GM18502 (cell line): ENCODE results near the gene LUZP2.
A peak's percentile ranks its signal among the peaks of the same experiment; 100 is the strongest.

ENCODE experiments used
- ATAC-seq: cut with Tn5 transposase; IDR thresholded peaks from one replicate; pipeline ENCODE4 v1.9.1; 2021; ENCODE audit warnings: mild to moderate bottlenecking; ENCODE audit not compliant: unreplicated experiment, poor library complexity

LUZP2 gene

DNA sequence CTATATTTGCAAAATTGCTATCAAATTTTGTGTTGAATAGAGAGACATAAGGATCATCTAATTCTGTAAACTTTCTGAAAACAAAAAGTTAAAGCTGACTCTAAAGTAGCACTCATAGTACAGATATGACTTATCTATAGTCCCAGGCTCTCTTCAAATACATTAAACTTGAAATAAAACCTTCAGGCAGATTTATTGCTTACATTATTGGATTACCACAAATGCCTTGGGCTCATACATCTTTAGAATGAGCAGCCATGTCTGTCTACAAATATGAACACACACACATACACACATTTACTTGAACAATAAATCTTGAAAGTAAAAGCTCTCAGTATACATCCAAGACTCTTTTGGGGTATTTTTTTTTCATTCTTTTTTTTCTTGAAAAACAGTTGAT lies 207.9 kb downstream of the LUZP2 start:
- no peak for ATAC-seq

DNA sequence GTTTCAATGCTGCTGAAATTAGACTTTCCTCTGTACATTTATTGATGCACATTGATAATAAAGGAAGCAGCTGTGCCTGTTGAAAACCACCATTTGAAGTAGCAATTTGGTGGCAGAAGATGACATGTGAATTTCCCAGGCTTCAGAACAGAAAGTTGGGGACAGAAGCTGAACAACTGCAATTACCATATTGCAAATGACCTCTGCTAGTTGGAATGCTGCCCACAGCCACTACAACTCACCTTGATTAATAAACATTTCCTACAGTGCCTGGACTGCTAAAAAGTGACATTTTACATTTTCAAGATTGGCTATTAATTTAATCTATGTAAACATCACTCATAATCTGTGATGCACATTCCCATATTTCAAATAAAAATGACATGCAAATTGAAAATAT lies 208.6 kb downstream of the LUZP2 start:
- no peak for ATAC-seq

DNA sequence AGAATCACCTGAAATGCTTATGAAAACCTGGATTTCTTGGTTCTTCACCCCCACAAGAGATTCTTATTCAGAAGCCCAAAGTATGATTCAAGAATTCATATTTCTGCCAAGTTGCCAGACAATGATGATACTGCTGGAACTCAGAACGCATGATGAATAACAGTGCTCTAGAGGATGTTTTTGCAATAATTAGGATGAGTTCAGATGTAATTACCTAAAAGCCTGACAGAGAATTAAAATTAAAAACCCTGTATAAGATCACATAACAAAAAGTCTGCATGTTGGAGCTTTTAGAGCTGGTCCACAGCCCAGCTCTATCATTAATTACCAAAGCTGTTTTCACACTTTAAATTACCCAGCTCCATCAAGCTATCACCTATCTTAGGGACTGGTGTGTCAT lies 211.8 kb downstream of the LUZP2 start:
- no peak for ATAC-seq

DNA sequence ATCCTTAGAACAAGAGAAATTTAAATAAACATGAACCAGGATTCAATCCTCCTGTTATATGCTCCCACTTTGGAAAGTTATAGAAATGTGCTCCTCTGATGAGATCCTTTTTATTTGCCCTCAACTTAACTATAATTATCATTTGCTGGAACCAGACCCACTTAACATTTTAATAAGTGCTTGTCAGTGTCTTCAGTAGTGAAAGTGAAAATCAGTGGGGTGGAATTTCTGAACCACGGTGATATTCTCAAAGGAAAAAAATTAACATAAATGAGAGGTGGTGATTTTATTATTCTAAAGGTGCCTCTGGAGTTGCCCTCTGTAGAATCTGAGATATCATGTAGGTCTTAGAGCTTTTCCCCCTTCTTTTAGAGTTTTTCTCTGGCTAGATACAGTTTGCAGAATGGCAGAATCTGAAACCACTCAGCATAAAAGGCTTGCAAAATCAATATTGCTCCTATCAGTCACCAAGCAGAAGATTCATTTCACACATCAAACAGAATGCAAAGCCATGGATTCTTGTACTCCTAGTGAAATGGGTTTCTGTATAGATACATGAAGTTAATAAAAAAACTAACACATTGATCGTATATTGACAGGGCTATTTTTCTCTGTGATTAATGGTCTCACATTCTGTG lies 213.2 kb downstream of the LUZP2 start:
- no peak for ATAC-seq

DNA sequence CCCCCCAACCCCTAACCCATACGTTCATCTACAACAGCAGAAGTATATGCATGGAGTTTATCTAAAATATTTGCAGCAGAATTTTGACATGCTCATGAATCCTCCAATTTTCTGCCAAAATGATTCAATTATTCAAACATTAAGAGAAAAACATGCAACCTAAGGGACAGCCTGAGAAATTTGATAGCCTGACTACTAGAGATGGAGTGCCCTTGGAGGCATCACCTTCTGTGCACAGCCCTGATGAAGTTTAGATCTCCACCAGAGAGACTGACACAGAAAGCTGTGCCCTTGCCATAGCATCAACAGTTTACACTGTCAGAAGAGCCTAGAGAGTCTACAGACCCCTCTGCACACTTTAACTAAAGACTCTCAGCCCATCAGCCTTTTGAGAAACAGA lies 217.7 kb downstream of the LUZP2 start:
- ATAC-seq = no peak

DNA sequence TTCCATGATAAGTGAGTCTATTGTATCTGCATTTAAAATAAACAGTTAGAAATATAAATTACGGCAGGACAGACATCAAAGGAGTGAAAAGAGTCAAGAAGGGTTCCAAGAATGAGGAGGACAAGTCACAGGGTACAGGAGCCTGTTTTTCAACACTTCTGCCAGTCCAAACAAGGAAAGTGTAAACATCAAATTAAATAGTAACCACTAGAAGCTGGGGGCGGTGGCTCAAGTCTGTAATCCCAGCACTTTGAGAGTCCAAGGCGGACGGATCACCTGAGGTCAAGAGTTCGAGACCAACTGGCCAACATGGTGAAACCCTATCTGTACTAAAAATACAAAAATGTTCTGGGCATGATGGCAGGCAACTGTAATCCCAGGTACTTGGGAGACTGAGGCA lies 219.6 kb downstream of the LUZP2 start:
- no peak for ATAC-seq

DNA sequence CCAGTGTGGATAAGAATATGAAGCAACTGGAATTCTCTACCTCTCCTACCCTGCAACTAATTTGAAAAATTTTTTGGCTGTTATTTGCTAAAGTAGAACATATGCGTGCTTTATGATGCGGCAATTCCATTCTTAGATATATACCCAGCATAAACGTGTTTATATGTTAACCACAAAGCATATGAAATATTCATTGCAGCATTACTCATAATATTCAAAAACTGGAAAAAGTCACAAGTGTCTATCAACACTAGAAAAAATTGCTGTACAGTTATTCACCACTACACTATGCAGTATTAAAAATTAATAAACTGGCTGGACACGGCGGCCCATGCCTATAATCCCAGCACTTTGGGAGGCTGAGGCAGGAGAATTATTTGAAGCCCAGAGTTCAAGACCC lies 226.4 kb downstream of the LUZP2 start:
- no peak for ATAC-seq

DNA sequence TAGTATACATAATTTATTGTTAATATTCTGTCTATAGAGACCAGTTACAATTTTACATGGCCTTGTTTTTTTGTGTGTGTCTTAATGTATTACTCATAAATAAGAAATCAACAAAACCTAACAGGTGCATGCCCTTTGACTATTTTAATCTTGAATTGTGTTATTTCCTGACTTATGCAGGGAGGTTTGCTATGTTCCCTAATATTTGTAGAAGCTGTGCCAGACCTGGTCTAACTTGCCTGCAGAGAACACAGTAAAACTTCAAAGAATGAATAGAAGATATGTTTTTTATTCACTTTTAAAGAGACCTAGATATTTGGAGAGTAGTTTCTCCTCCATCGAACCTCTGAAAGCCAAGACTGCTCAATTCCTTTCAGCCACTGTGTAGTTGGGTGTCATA lies 234.7 kb downstream of the LUZP2 start:
- ATAC-seq = no peak

DNA sequence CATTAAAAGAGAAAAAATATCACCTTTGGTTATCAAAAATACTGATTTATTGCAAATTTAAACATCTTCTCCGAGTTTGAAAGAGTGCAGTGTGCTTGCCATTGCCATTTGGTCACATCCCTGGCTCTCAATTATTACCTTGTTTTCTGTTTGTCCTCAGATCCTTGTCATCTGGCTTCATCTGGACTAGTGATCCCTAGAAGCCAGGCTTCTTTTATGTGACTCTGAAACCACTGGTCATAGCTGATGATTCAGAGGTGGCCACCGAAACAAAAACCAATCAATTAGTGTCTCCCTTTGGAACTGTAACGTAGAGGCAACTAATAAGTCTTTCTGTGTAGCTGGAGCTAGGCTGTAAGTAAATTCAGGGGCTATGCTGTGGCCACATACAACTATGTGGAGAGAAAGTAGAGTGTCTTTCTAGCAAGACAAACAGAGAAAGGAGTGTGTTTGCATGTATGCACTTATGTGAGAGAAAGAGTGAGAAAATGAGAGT lies 237.9 kb downstream of the LUZP2 start:
- ATAC-seq = no peak

DNA sequence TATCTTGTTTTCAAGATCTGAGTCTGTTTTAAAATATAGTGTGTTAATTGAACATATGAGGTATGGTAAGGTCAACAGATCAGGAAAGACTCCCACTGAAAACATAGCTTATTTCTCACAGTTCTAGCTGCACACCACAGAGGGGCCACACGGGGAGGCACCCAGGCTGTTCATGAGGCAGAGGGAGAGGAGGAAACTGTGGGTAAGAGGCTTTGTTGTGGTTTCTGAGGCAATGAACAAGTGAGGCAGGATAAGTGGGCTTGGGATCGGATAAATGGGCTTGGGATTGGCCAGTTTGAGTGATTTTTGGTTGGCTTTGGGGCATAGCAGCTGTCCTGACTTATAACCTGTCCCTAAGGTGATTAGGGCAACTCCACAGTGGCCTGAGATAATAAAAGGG lies 242.1 kb downstream of the LUZP2 start:
- no peak for ATAC-seq

DNA sequence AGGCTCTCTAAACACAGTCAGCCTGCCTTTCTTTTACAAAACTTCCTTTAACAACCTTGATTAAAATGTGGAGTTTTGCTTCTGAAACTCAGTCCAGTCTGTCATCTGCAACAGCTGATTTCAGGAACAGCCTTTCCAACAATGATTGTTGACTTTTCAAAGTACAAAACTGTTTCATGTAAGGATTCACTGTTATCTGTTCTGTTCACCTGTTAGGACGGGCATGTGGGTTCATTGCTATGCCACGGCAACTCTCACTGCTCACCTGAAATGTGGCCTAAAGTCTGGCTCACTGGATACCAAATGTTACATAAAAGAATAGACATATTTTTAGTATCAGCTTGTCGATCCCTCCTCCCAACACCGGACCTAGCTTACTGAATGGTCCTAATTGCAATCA lies 242.8 kb downstream of the LUZP2 start:
- ATAC-seq = no peak

DNA sequence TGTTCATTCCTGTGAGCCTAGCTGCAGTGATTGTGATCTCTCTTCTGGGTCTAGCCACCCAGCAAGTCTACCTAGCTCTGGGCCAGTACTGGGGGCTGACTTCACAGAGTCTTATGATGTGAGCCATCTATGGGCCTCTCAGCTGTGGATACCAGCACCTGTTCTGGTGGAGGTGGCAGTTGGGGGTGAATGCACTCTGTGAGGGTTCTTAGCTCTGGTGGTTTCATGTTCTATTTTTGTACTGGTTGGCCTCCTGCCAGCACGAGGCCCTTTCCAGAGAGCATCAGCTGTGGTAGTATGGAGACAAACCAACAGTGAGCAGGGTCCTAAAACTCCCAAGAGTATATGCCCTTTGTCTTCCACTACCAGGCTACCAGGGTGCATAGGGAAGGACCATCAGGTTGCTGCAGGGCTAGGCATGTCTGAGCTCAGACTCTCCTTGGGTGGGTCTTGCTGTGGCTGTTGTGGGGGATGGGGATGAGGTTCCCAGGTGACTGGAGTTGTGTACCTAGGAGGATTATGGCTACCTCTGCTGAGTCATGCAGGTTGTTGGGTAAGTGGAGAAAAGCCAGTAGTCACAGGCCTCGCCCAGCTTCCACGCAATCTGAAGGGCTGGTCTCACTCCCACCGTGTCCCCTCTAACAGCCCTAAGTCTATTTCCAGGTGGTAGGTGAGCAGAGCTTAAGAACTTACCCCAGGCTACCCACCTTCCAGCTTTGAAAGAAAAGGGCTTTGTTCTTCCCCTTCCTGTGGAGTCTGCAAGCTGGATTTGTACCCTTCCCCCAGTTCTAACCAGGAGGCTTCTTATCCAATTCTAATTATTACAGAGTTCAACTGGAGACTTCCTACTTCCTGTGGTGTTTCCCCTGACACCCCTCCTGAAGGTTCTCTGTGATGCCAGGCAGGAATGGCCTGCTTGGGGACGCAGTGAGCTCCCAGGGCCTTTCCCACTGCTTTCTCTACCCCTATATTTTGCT lies 250.7 kb downstream of the LUZP2 start:
- peak; percentile 56 for ATAC-seq

DNA sequence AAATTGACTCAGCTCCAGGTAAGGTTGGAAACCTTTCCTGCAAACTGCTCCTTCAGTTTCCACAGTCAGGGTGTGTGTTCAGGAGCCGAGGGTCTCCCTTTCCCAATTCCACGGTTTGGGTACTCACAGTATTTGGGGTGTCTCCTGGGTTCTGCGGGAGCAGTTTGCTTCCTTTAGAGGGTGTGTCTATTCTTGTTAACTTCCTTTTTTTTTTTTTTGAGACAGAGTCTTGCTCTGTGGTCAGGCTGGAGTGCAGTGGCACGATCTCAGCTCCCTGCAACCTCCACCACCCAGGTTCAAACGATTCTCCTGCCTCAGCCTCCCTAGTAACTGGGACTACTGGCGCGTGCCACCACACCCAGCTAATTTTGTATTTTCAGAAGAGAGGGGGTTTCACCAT lies 251.4 kb downstream of the LUZP2 start:
- ATAC-seq = no peak

DNA sequence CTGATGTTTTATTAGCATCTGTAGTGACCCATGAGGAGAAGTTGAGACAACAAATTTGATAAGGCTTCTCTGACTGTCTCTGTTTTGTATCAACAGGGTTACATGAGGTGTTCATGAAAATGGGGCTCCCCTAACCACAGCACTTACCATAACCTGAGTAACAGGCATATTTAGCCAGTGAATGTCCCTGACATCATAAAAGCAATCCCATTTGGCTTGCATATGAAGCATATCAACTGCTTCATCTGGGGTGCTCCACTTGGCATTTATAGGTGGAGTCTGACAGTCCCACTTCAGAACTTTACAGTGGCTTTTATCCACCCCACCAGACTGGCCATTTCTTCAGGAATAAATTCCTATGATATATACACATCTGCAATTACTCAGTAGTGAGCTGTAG lies 257.6 kb downstream of the LUZP2 start:
- ATAC-seq = no peak

DNA sequence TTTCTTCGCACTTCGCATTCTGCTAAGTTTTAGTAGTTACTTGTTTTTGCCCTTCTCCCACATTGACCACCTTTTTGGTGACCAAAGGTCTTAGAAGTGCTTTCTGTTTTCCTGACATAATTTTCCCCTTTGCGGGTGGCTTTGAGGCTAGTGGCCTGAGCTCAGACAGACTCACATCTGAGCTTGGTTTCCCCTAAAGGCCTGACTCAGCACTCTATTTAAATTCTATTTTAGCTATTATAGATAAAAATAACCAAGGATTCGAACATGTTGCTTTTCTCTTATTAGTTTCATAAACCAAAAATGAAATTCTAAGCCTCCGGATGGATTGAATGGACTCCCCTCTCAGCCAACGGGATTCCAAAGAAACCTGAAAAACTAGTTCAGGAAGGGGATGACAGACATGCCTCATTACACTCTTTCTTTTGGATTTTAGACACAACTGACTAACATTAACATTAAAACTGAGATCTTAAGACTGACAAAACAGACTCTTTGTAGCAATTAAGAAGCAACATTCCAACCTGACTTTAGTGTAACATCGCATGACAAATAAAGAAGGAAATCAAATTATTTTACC lies 258.5 kb downstream of the LUZP2 start:
- ATAC-seq = no peak

DNA sequence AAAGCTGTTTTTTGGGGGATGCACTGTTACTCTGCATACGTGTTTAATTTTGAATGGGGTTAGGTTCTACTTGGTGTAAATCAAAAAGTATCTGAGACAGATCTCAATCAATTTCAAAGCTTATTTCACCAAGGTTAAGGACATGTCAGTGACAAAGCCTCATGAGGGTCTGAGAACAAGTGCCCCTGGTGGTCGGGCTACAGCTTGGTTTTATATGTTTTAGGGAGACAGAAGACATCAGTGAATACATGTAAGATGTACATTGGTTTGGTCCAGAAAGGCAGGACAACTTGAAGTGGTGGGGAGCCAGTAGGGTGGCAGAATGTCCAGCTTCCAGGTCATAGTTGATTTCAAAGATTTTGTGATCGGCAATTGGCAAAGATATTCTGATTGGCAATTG lies 262.9 kb downstream of the LUZP2 start:
- ATAC-seq = no peak

DNA sequence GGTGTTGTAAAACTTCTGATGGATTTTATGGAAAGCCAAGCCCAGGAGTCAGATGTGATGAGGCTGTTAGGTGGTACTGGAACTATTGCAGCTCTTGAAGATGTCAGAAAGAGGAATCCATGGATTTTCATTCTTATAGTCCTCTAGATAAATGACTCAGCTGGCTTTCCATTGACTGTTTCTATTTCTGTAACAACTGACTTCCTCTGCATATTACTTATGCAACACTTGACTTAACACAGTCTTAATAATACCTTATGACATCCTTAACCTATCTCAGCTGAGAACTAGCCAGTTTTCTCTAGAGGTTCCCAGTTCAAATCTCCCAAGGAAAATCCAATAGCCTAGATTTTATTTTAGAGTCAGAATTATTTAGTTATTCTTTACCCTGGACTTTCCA lies 263.8 kb downstream of the LUZP2 start:
- no peak for ATAC-seq

DNA sequence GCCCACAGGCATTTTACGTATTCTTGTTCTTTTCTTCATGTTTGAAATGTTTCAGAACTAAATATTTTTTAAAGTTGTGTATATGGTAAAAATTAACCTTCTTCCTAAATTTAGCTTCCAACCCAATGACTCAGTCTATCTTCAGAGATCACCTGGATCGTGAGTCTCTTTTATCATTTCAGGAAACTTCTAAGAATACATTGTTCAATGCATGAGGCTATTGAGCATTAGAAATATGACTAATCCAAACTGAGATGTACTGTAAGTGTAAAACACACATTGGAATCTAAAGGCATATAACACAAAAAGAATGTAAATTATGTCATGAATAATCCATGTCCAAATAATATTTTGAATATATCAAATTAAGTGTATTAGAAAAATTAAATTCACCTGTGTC lies 265.2 kb downstream of the LUZP2 start:
- ATAC-seq = no peak

DNA sequence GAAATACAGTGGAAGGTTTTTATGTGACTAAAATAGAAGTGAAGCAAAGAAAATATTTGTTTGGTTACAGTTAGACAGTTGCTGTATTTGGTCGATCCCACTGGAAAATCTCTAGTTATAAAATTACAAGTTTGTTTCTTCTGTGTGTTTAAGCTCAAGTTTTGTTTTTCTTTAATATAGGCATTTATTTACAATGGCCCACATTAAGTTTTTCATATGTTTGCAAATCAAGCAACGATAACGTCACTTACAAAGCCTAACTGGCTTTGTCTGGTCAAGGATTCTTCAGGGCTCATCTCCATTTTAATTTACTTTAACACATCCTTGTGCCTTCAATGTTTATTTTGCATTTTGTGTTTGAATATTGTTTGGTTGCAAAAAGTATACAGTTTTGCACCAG lies 270.6 kb downstream of the LUZP2 start:
- no peak for ATAC-seq

DNA sequence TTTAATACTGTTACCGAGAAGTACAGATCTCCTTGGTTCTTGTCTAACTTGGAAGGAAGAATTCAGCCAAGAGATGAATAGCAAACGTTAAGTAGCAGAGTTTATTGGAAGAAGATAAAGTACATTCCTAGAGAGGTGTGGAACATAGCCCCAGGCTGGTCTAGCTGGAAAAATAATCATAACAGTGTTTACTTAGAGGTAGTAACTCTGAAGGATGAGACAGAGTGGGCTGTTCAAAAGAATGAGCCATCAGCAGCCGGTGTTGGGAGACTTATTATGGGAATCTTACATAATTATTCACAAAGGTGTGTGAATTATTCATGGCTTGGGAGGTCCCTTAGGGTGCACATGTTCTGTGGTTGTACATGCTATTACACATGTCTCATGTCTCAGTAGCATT lies 276.5 kb downstream of the LUZP2 start:
- ATAC-seq = no peak

DNA sequence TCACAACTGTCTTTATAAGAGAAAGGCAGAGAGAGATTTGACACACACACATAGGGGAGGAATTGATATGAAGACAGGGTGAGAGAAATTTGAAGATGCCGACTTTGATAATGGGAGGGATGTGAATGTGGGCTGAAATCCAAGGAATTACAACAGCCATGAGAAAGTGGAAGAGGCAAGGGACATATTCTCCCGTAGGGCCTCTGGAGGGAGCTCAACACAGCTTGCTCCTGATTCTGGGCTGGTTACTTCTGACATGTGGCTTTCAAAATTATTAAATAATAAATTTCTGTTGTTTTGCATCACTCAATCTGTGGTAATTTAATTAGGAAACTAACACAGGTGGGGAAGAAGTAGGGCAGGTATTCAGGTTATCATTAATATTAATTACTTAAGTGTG lies 282.9 kb downstream of the LUZP2 start:
- no peak for ATAC-seq
